Activated CD4-positive, alpha-beta T cell treated with anti-CD3 and anti-CD28 coated beads, Interleukin-2, amount 10 ng/mL, durations not matched to agents 24 days and 14 days (primary cell): Measurements from ENCODE around the gene SLC19A1. TPM values are rescaled to one million over a fixed set of nuclear protein-coding genes. Genes with fewer than 3 reads are reported as not detected.

ENCODE experiments used
- DNase-seq: peaks from one replicate; pipeline ENCODE4 v3.0.0; 2022
- H3K27ac Mint-ChIP-seq: one replicate; pipeline ENCODE4 v1.8.0; 2022; ENCODE audit warnings: mild to moderate bottlenecking, mixed read lengths
- H3K27me3 Mint-ChIP-seq: one replicate; pipeline ENCODE4 v1.8.0; 2022; ENCODE audit warnings: mixed read lengths
- H3K36me3 Mint-ChIP-seq: one replicate; pipeline ENCODE4 v1.8.0; 2022; ENCODE audit warnings: low read depth, mild to moderate bottlenecking, mixed read lengths
- H3K4me1 Mint-ChIP-seq: one replicate; pipeline ENCODE4 v1.8.0; 2021; ENCODE audit warnings: mixed read lengths
- H3K4me3 Mint-ChIP-seq: one replicate; pipeline ENCODE4 v1.8.0; 2022; ENCODE audit warnings: mild to moderate bottlenecking, moderate library complexity, mixed read lengths
- H3K9me3 Mint-ChIP-seq: one replicate; pipeline ENCODE4 v1.8.0; 2021; ENCODE audit warnings: mixed read lengths
- intact Hi-C: fragments of 100-400 bp; cut with micrococcal nuclease; formaldehyde crosslinking; loops from one replicate; pipeline ENCODE4 v1.15.1; 2023
- total RNA-seq: library from RNA; stranded (reverse); gene quantifications from 2 replicates; pipeline ENCODE4 v1.2.3, GENCODE V29; 2022

SLC19A1 gene
- total RNA-seq, 1 donor from 2014 or later: 100 TPM

DNA sequence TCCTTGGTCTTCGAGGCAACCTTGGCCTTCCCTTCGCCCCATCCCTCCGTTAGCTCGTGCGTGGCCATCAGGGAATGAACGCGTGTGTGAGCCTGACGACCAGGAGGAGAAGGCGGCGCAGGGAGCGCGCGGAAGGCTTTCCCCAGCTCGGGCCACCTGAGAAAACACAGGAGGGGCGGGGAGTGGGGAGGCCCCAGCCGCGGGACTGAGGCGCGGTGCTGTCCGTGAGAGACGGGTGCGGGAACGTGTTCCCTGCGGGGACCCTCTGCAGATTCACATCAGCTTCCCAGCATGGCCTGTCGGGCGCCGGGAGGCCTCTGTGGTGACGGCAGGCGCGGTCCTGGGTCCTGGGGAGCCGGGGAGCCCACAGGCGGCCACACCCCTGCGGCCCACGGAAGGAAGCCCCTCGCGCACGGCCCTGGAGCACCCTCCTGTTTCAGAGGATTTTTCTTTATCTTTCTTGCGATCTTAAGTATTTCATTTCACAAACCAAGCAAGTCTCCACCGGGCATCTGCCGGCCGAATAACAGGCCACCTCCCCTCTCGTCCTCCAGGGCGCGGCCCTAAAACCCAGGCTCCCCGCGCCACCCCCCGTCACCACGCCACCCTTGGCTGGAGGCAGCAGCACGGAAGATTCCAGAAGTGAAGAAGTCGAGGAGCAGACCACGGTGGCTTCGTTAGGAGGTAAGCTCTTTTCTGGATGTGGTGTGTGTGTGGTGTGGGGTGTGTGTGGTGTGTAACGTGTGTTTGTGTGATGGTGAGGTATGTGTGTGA, 66.3 kb downstream of the SLC19A1 start:
- intact Hi-C loops: loop anchor here (5.0 kb wide), 1 partner anchor 76 kb away; no protein-coding TSS in a partner anchor
- H3K36me3 Mint-ChIP-seq: no peaks in the 10 kb centered on the region
- H3K4me3 Mint-ChIP-seq: no peak overlapping the region
- no peak for DNase-seq
- H3K27me3 Mint-ChIP-seq: no peaks in the 10 kb centered on the region
- H3K27ac Mint-ChIP-seq: no peak overlapping the region
- H3K9me3 Mint-ChIP-seq: no peaks in the 10 kb centered on the region
- peaks cover 24% of the 10 kb centered on the region for H3K4me1 Mint-ChIP-seq

- H3K27me3 Mint-ChIP-seq: no peaks in the 10 kb centered on the region
- peaks cover 29% of the 10 kb centered on the region for H3K4me1 Mint-ChIP-seq
- no peaks in the 10 kb centered on the region for H3K36me3 Mint-ChIP-seq
- intact Hi-C loops: loop anchor here (5.0 kb wide), 1 partner anchor 77 kb away; no protein-coding TSS in a partner anchor
- no peak overlapping the region for H3K4me3 Mint-ChIP-seq
- no peak overlapping the region for H3K27ac Mint-ChIP-seq
- no peak for DNase-seq
- no peaks in the 10 kb centered on the region for H3K9me3 Mint-ChIP-seq
These were observed 67.1 kb downstream of the SLC19A1 start for GRCh38 chr21:45475004-45475685.

GRCh38 chr21:45474323-45474950, 67.8 kb downstream of the SLC19A1 start:
- peaks cover 30% of the 10 kb centered on the region for H3K4me1 Mint-ChIP-seq
- H3K27ac Mint-ChIP-seq: peak overlapping the region; percentile 13
- no peak for DNase-seq
- no peaks in the 10 kb centered on the region for H3K9me3 Mint-ChIP-seq
- H3K36me3 Mint-ChIP-seq: no peaks in the 10 kb centered on the region
- H3K4me3 Mint-ChIP-seq: no peak overlapping the region
- H3K27me3 Mint-ChIP-seq: no peaks in the 10 kb centered on the region
- intact Hi-C loops: no loop called here

- Mint-ChIP-seq H3K27ac (peak overlapping the region; percentile 13), H3K36me3 (no peaks in the 10 kb centered on the region), H3K27me3 (no peaks in the 10 kb centered on the region), H3K9me3 (no peaks in the 10 kb centered on the region), H3K4me1 (peaks cover 23% of the 10 kb centered on the region), H3K4me3 (no peak overlapping the region)
- intact Hi-C loops: no loop called here
- DNase-seq: no peak
These were observed 68.5 kb downstream of the SLC19A1 start for GRCh38 chr21:45473496-45474322.

DNA sequence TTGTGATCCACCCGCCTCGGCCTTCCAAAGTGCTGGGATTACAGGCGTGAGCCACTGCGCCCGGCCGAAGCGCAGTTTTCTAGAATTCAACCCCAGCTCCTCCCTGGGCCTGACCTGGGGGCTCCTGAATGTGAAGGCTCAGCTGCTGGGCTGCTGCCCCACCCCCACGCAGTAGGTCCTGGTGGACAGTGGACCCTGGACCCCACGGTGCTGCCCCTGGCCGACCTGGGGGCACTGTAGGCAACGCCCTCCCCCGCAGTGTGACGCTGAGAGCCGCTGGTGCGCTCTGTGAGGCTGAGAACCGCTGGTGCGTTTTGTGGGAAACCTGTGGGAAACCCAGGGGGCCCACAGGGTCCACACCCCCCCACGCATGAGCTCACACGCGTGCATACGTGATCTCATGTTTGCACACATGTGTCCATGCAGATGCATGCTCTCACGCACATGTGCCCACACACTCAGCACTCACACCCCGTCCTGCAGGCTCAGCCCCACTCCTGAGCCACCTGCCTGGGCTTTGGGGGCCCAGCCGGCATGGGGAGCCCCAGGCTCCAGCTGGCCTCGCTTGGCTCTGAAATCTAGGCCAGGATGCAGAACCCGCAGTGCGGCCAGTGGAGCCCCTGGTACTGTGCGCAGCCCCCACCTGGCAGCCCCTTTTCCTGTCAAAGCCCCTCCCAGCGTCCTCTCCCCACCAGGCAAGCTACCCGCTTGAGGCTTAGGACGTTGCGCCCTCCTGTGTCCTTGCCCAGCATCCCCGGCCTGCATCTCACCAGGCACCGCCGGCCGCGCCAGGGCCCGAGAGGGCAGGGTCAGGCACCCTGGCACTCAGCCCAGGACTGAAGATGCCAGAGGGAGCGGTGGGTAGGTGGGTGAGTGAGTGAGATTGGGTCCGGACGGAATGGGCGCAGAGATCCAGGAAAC, 69.5 kb downstream of the SLC19A1 start:
- Mint-ChIP-seq H3K9me3 (no peaks in the 10 kb centered on the region), H3K27ac (no peak overlapping the region), H3K4me3 (no peak overlapping the region), H3K4me1 (peaks cover 15% of the 10 kb centered on the region), H3K27me3 (no peaks in the 10 kb centered on the region), H3K36me3 (no peaks in the 10 kb centered on the region)
- intact Hi-C loops: no loop called here
- DNase-seq: no peak

DNA sequence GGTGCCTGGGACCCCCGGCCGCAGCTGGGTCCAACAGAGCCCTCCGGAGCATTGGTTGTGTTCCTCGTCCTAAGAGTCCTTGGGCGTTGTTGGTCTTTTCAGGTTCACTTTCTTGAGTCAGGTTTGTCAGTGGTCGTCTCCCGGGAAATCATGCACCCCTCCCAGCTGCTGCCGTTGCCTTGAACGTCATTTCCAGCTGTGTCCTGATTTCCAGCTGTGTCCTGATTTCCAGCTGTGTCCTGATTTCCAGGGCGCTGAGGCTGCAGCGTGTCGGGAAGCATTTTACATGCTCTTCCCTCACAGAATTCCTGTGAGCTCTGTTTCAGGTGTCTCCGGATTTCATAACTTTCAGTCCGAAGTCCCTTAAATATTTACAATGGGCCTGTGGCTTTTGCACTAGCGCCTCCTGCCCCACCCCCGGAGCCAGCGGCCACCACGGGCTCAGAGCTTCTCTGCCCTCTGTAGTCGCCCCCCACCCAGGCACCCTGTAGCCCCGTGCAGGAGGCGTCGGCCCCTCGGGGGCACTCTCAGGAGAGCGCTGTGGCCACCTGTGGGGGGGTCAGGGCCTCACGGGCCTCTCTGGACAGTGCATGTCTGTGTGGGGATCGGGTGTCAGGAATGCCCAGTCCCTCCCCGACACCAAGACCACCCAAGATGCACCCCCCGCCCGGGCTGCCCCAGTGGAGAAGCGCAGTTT, 70.6 kb downstream of the SLC19A1 start:
- no peak overlapping the region for H3K27ac Mint-ChIP-seq
- DNase-seq: no peak
- H3K36me3 Mint-ChIP-seq: no peaks in the 10 kb centered on the region
- peak overlapping the region; percentile 9 for H3K4me3 Mint-ChIP-seq
- no peaks in the 10 kb centered on the region for H3K27me3 Mint-ChIP-seq
- peaks cover 15% of the 10 kb centered on the region for H3K4me1 Mint-ChIP-seq
- intact Hi-C loops: no loop called here
- no peaks in the 10 kb centered on the region for H3K9me3 Mint-ChIP-seq

GRCh38 chr21:45470773-45471524, 71.3 kb downstream of the SLC19A1 start:
- H3K27me3 Mint-ChIP-seq: no peaks in the 10 kb centered on the region
- H3K4me3 Mint-ChIP-seq: peak overlapping the region; percentile 9
- no peaks in the 10 kb centered on the region for H3K9me3 Mint-ChIP-seq
- H3K27ac Mint-ChIP-seq: peak overlapping the region; percentile 79
- no peaks in the 10 kb centered on the region for H3K36me3 Mint-ChIP-seq
- intact Hi-C loops: no loop called here
- peaks cover 12% of the 10 kb centered on the region for H3K4me1 Mint-ChIP-seq
- peak; percentile 62 for DNase-seq

DNA sequence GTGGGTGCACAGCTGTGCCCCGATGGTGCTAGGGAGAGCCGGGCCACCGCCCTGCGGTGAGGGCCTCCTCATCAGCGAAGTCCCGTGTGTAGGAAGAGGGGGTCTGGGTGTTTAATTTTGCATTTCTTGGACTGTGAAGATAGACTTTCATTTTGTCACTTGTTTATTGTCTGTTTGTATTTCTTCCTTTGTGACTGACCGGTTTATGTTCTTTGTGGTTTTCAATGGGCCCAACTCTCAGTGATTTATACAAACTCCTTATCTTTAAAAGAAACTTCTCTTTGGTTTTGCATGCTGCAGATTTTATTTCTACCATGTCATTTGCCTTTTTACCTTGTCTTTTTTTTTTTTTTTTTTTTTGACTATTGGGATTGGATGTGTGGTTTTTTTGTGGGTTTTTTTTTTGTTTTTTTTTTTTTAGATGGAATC, 72.1 kb downstream of the SLC19A1 start:
- Mint-ChIP-seq H3K4me1 (peaks cover 12% of the 10 kb centered on the region), H3K27ac (peak overlapping the region; percentile 25), H3K27me3 (no peaks in the 10 kb centered on the region), H3K4me3 (no peak overlapping the region), H3K36me3 (no peaks in the 10 kb centered on the region), H3K9me3 (no peaks in the 10 kb centered on the region)
- no peak for DNase-seq
- intact Hi-C loops: no loop called here

DNA sequence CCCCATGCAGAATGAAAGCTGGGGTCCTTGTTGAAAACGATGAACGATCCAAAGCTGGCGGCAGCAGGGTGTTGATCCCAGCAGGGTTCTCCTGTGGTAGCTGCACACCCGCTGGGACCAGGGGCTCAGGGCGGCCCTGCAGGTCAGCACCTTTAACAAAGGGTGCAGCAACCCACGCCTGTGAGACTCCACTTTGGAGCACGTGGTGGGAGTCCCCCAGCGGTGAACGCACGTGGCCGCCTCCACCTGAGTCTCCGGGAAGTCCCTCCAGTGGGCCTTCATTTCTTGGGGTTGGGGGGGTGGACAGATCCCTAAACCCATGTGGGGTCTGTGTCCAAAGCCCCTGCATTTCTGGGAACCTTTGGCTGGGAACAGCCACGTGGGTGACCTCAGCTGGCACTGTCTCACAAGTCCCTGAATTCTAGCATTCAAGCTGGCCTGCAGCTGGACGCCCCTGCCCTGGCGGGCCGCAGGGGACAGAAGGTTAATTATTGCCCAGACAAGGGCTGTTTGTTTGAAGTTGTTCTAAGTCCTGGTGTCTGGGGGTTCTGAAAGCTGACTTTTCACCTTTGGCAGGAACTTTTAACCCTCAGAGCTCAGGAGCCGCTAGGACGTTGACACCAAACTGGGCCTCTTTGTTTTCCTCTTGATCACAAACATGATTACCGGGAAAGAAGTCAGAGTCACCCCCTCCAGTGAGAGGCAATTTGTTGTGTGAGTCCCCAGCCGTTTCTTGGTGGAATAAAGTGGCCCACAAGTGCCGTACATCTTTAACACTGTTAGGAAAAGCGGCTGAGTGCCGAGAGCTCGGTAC, 72.8 kb downstream of the SLC19A1 start:
- no peak overlapping the region for H3K4me3 Mint-ChIP-seq
- DNase-seq: no peak
- H3K36me3 Mint-ChIP-seq: no peaks in the 10 kb centered on the region
- H3K9me3 Mint-ChIP-seq: no peaks in the 10 kb centered on the region
- peaks cover 4% of the 10 kb centered on the region for H3K27me3 Mint-ChIP-seq
- intact Hi-C loops: no loop called here
- H3K27ac Mint-ChIP-seq: no peak overlapping the region
- peaks cover 12% of the 10 kb centered on the region for H3K4me1 Mint-ChIP-seq

GRCh38 chr21:45468971-45469272, 73.3 kb downstream of the SLC19A1 start:
- intact Hi-C loops: no loop called here
- Mint-ChIP-seq H3K27ac (no peak overlapping the region), H3K36me3 (no peaks in the 10 kb centered on the region), H3K4me3 (no peak overlapping the region), H3K9me3 (no peaks in the 10 kb centered on the region), H3K27me3 (peaks cover 4% of the 10 kb centered on the region), H3K4me1 (peaks cover 10% of the 10 kb centered on the region)
- DNase-seq: no peak
